GM23338 (cell line): Measurements from ENCODE around the gene NELFCD. TPM values are rescaled to one million over a fixed set of nuclear protein-coding genes. Genes with fewer than 3 reads are reported as not detected.

Source experiments
- ATAC-seq: fragments of 200-7000 bp; cut with Tn5 transposase; 3 replicates; pipeline ENCODE4 v1.9.1; 2020
- DNase-seq: peaks from one replicate; pipeline ENCODE4 v3.0.0-alpha.2; 2015; ENCODE audit warnings: low spot score
- H2AFZ ChIP-seq: fragments of 200-600 bp; sonication (generic); 2 replicates; pipeline ENCODE4 v1.8.0; 2016; ENCODE audit warnings: antibody characterized with exemption, mild to moderate bottlenecking, moderate library complexity
- H3F3A ChIP-seq: fragments of 200-600 bp; sonication (generic); replicated peaks from 2 replicates; pipeline ENCODE4 v1.8.0; 2017; ENCODE audit warnings: antibody characterized with exemption, mixed run types, low read depth
- H3K27ac ChIP-seq: fragments of 200-600 bp; sonication (generic); 2 replicates; pipeline ENCODE4 v1.6.1; 2016; ENCODE audit warnings: low read depth
- H3K27me3 ChIP-seq: fragments of 200-600 bp; sonication (generic); 2 replicates; pipeline ENCODE4 v1.8.0; 2016; ENCODE audit warnings: mild to moderate bottlenecking, mixed run types, moderate library complexity; ENCODE audit not compliant: insufficient read depth
- H3K36me3 ChIP-seq: fragments of 200-600 bp; sonication (generic); 2 replicates; pipeline ENCODE4 v1.8.0; 2016; ENCODE audit warnings: mild to moderate bottlenecking; ENCODE audit not compliant: insufficient read depth
- H3K4me1 ChIP-seq: fragments of 200-600 bp; sonication (generic); 2 replicates; pipeline ENCODE4 v1.8.0; 2016; ENCODE audit warnings: mild to moderate bottlenecking, moderate library complexity; ENCODE audit not compliant: insufficient read depth
- H3K4me2 ChIP-seq: fragments of 200-600 bp; sonication (generic); 2 replicates; pipeline ENCODE4 v1.7.1; 2017; ENCODE audit warnings: mixed run types
- H3K4me3 ChIP-seq: fragments of 200-600 bp; sonication (generic); 2 replicates; pipeline ENCODE4 v1.6.1; 2016; ENCODE audit warnings: mixed run types
- H3K79me2 ChIP-seq: fragments of 200-600 bp; sonication (generic); replicated peaks from 2 replicates; pipeline ENCODE4 v1.8.0; 2017; ENCODE audit warnings: mild to moderate bottlenecking; ENCODE audit not compliant: insufficient read depth
- H3K9me2 ChIP-seq: fragments of 200-600 bp; sonication (generic); 2 replicates; pipeline ENCODE4 v1.8.0; 2017; ENCODE audit not compliant: insufficient read depth
- H4K20me1 ChIP-seq: fragments of 200-600 bp; sonication (generic); replicated peaks from 2 replicates; pipeline ENCODE4 v1.8.0; 2017; ENCODE audit warnings: mild to moderate bottlenecking; ENCODE audit not compliant: insufficient read depth
- H3K27ac Mint-ChIP-seq: 2 replicates; pipeline ENCODE4 v1.8.0; 2020; ENCODE audit warnings: inconsistent platforms, mild to moderate bottlenecking, moderate library complexity, mixed read lengths
- H3K27me3 Mint-ChIP-seq: 3 replicates; pipeline ENCODE4 v1.8.0; 2022; ENCODE audit warnings: low read depth, mild to moderate bottlenecking, moderate library complexity, mixed read lengths, inconsistent platforms; ENCODE audit not compliant: insufficient read depth, poor library complexity
- H3K36me3 Mint-ChIP-seq: 3 replicates; pipeline ENCODE4 v1.8.0; 2021; ENCODE audit warnings: low read depth, mild to moderate bottlenecking, inconsistent platforms, moderate library complexity, mixed read lengths
- H3K4me1 Mint-ChIP-seq: 3 replicates; pipeline ENCODE4 v1.8.0; 2020; ENCODE audit warnings: mild to moderate bottlenecking, inconsistent platforms, mixed read lengths
- H3K4me3 Mint-ChIP-seq: 3 replicates; pipeline ENCODE4 v1.8.0; 2021; ENCODE audit warnings: moderate library complexity, mild to moderate bottlenecking, inconsistent platforms, mixed read lengths
- H3K9me3 Mint-ChIP-seq: 3 replicates; pipeline ENCODE4 v1.8.0; 2020; ENCODE audit warnings: moderate library complexity, mild to moderate bottlenecking, inconsistent platforms, mixed read lengths
- STAT1 ChIP-seq: IDR thresholded peaks from one replicate; pipeline ENCODE4 v1.6.1; 2016; ENCODE audit warnings: antibody characterized with exemption; ENCODE audit not compliant: unreplicated experiment
- ZNF114 ChIP-seq: fragments of 250-450 bp; sonication (Bioruptor Pico); IDR thresholded peaks from 2 replicates; pipeline ENCODE4 v1.5.0; 2020; ENCODE audit warnings: mild to moderate bottlenecking, moderate library complexity
- polyA plus RNA-seq: library from polyadenylated mRNA; unstranded; fragments of >200 nt; fragmentation: Nextera tagmentation; extraction: Ambion mirVana; gene quantifications from 2 replicates; pipeline ENCODE4 v1.2.1, GENCODE V29; 2016
- total RNA-seq: library from RNA; depleted of rRNA; stranded (reverse); fragments of >200 nt; shearing (Covaris generic); gene quantifications from 2 replicates; pipeline ENCODE4 v1.2.3, GENCODE V29; 2014
- TF ChIP-seq, protein P1 (sequence below): fragments of 250-450 bp; sonication (Bioruptor Pico); IDR thresholded peaks from 2 replicates; pipeline ENCODE4 v1.5.0; 2020; ENCODE audit warnings: mild to moderate bottlenecking, moderate library complexity

NELFCD gene
- total and polyA plus RNA-seq, 2 experiments from 2014 or later, result 52.9 to 75.8 TPM

- Mint-ChIP-seq H3K9me3 (no peaks in the 10 kb centered on the region), H3K27ac (no peak overlapping the region), H3K4me3 (peak overlapping the region; percentile 65; the same call in 2 of the 3 replicates), H3K27me3 (peaks cover 24% of the 10 kb centered on the region), H3K4me1 (peaks cover 24% of the 10 kb centered on the region), H3K36me3 (no peaks in the 10 kb centered on the region; the same call in 2 of the 3 replicates)
- Histone ChIP-seq H3K36me3 (no peaks in the 10 kb centered on the region), H3K27me3 (peaks cover 11% of the 10 kb centered on the region), H3K4me2 (peak overlapping the region; percentile 96), H2AFZ (peak overlapping the region; percentile 81), H3K27ac (no peak overlapping the region), H3K4me1 (peaks cover 1% of the 10 kb centered on the region; the same call in 1 of the 2 replicates), H3K79me2 (no peaks in the 10 kb centered on the region), H3K9me2 (no peaks in the 10 kb centered on the region), H4K20me1 (0 out of 2 replicates have a peak, but pooled peaks cover 5% of the 10 kb centered on the region), H3F3A (no peaks in the 10 kb centered on the region), H3K4me3 (peak overlapping the region; percentile 65)
- peak; percentile 33 for DNase-seq
- TF ChIP-seq STAT1, result no peak
- TF ChIP-seq, protein P1, sequence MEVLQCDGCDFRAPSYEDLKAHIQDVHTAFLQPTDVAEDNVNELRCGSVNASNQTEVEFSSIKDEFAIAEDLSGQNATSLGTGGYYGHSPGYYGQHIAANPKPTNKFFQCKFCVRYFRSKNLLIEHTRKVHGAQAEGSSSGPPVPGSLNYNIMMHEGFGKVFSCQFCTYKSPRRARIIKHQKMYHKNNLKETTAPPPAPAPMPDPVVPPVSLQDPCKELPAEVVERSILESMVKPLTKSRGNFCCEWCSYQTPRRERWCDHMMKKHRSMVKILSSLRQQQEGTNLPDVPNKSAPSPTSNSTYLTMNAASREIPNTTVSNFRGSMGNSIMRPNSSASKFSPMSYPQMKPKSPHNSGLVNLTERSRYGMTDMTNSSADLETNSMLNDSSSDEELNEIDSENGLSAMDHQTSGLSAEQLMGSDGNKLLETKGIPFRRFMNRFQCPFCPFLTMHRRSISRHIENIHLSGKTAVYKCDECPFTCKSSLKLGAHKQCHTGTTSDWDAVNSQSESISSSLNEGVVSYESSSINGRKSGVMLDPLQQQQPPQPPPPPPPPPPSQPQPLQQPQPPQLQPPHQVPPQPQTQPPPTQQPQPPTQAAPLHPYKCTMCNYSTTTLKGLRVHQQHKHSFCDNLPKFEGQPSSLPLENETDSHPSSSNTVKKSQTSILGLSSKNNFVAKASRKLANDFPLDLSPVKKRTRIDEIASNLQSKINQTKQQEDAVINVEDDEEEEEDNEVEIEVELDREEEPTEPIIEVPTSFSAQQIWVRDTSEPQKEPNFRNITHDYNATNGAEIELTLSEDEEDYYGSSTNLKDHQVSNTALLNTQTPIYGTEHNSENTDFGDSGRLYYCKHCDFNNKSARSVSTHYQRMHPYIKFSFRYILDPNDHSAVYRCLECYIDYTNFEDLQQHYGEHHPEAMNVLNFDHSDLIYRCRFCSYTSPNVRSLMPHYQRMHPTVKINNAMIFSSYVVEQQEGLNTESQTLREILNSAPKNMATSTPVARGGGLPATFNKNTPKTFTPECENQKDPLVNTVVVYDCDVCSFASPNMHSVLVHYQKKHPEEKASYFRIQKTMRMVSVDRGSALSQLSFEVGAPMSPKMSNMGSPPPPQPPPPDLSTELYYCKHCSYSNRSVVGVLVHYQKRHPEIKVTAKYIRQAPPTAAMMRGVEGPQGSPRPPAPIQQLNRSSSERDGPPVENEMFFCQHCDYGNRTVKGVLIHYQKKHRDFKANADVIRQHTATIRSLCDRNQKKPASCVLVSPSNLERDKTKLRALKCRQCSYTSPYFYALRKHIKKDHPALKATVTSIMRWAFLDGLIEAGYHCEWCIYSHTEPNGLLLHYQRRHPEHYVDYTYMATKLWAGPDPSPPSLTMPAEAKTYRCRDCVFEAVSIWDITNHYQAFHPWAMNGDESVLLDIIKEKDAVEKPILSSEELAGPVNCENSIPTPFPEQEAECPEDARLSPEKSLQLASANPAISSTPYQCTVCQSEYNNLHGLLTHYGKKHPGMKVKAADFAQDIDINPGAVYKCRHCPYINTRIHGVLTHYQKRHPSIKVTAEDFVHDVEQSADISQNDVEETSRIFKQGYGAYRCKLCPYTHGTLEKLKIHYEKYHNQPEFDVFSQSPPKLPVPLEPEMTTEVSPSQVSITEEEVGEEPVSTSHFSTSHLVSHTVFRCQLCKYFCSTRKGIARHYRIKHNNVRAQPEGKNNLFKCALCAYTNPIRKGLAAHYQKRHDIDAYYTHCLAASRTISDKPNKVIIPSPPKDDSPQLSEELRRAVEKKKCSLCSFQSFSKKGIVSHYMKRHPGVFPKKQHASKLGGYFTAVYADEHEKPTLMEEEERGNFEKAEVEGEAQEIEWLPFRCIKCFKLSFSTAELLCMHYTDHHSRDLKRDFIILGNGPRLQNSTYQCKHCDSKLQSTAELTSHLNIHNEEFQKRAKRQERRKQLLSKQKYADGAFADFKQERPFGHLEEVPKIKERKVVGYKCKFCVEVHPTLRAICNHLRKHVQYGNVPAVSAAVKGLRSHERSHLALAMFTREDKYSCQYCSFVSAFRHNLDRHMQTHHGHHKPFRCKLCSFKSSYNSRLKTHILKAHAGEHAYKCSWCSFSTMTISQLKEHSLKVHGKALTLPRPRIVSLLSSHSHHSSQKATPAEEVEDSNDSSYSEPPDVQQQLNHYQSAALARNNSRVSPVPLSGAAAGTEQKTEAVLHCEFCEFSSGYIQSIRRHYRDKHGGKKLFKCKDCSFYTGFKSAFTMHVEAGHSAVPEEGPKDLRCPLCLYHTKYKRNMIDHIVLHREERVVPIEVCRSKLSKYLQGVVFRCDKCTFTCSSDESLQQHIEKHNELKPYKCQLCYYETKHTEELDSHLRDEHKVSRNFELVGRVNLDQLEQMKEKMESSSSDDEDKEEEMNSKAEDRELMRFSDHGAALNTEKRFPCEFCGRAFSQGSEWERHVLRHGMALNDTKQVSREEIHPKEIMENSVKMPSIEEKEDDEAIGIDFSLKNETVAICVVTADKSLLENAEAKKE (CRISPR knock-in tag), result no peak
- TF ChIP-seq ZNF114 (CRISPR knock-in tag), result no peak
- ATAC-seq, result peak; percentile 21
Observed at GRCh38 chr20:59006167-59006863, 25.3 kb downstream of the NELFCD start.
